Femur (tissue), 1 donor: ENCODE measurements around the gene ANO9.
A peak's percentile ranks its signal among the peaks of the same experiment; 100 is the strongest.
"Not testable (repeated sequence)": the region's sequence is repeated elsewhere in the genome, so short reads cannot be mapped to it uniquely, and the experiment has no call there.

ENCODE experiments used
- DNase-seq: peaks from one replicate; pipeline ENCODE4 v3.0.0-alpha.2; 2017

Gene ANO9

GRCh38 chr11:450809-451451, 9.1 kb upstream of the ANO9 start:
- peak; percentile 75 for DNase-seq

GRCh38 chr11:449889-450808, 8.3 kb upstream of the ANO9 start, which contains the start of gene PTDSS2:
TSS of gene PTDSS2 (plus strand) at chr11:450279. CDS start at chr11:450456, 177 bp downstream.
- peak; percentile 97 for DNase-seq

- DNase-seq = peak; percentile 96
Observed at GRCh38 chr11:447923-448731, 6.3 kb upstream of the ANO9 start.

GRCh38 chr11:446891-447290, 5.1 kb upstream of the ANO9 start:
- peak; percentile 51 for DNase-seq

- peak; percentile 19 for DNase-seq
Observed at GRCh38 chr11:445765-446588, 4.2 kb upstream of the ANO9 start.

- peak; percentile 66 for DNase-seq
Observed at GRCh38 chr11:444396-445144, 2.8 kb upstream of the ANO9 start.

- no peak for DNase-seq
Observed at GRCh38 chr11:443542-444199, 1.9 kb upstream of the ANO9 start.

GRCh38 chr11:442611-443081, 835 bp upstream of the ANO9 start:
- DNase-seq = no peak

GRCh38 chr11:441043-441417, 781 bp downstream of the ANO9 start:
- no peak for DNase-seq

- DNase-seq = no peak
Observed at GRCh38 chr11:440065-441042, 1.5 kb downstream of the ANO9 start.

- DNase-seq = no peak
Observed at GRCh38 chr11:439315-440064, 2.3 kb downstream of the ANO9 start.

- no peak for DNase-seq
Observed at GRCh38 chr11:438101-438844, 3.5 kb downstream of the ANO9 start.

- no peak for DNase-seq
Observed at GRCh38 chr11:437228-437870, 4.5 kb downstream of the ANO9 start.

GRCh38 chr11:434999-435740, 6.6 kb downstream of the ANO9 start:
- DNase-seq = not testable (repeated sequence)

- no peak for DNase-seq
Observed at GRCh38 chr11:434496-434895, 7.3 kb downstream of the ANO9 start.

- DNase-seq = no peak
Observed at GRCh38 chr11:433641-434040, 8.2 kb downstream of the ANO9 start.

GRCh38 chr11:433111-433510, 8.7 kb downstream of the ANO9 start:
- no peak for DNase-seq
